DND-41 (cell line): ENCODE results near the gene BIRC6.

Source experiments
- ATAC-seq: fragments of 200-7000 bp; cut with Tn5 transposase; 3 replicates; pipeline ENCODE4 v1.9.1; 2021; ENCODE audit warnings: low read depth; ENCODE audit not compliant: insufficient read depth
- DNase-seq: peaks from one replicate; pipeline ENCODE4 v3.0.0-alpha.2; 2020
- H2AFZ ChIP-seq: 2 replicates; pipeline ENCODE4 v1.6.0; 2012; ENCODE audit warnings: low read depth, low read length
- H3K27ac ChIP-seq: 2 replicates; pipeline ENCODE4 v1.5.1; 2012; ENCODE audit warnings: low read length, inconsistent platforms
- H3K27me3 ChIP-seq: fragments of 200-600 bp; sonication (generic); 2 replicates; pipeline ENCODE4 v1.6.0; 2012; ENCODE audit warnings: low read length, mild to moderate bottlenecking, inconsistent platforms; ENCODE audit not compliant: insufficient read depth, poor library complexity
- H3K36me3 ChIP-seq: 2 replicates; pipeline ENCODE4 v1.5.1; 2012; ENCODE audit warnings: low read length, inconsistent platforms; ENCODE audit not compliant: insufficient read depth
- H3K4me1 ChIP-seq: 2 replicates; pipeline ENCODE4 v1.5.1; 2012; ENCODE audit warnings: mild to moderate bottlenecking, low read length; ENCODE audit not compliant: insufficient read depth
- H3K4me2 ChIP-seq: 2 replicates; pipeline ENCODE4 v1.6.0; 2012; ENCODE audit warnings: mild to moderate bottlenecking, moderate library complexity, low read length, inconsistent platforms; ENCODE audit not compliant: insufficient read depth
- H3K4me3 ChIP-seq, 2 experiments: fragments of 200-600 bp in 1 of 2; shearing (Covaris generic) in 1 of 2; 2 replicates each; pipeline ENCODE4 v1.5.1; 2012 to 2016; ENCODE audit warnings: inconsistent platforms in 2 of 2, low read length in 2 of 2, mild to moderate bottlenecking in 2 of 2, low read depth in 1 of 2, moderate library complexity in 1 of 2
- H3K79me2 ChIP-seq: 2 replicates; pipeline ENCODE4 v1.6.0; 2012; ENCODE audit warnings: low read length, inconsistent platforms; ENCODE audit not compliant: insufficient read depth
- H3K9ac ChIP-seq: 2 replicates; pipeline ENCODE4 v1.6.0; 2012; ENCODE audit warnings: low read depth, mild to moderate bottlenecking, inconsistent platforms, low read length, moderate library complexity
- H3K9me3 ChIP-seq: 2 replicates; pipeline ENCODE4 v1.5.1; 2012; ENCODE audit warnings: low read length, moderate library complexity, mild to moderate bottlenecking, inconsistent platforms; ENCODE audit not compliant: insufficient read depth, severe bottlenecking
- H4K20me1 ChIP-seq: 2 replicates; pipeline ENCODE4 v1.6.0; 2012; ENCODE audit warnings: low read length; ENCODE audit not compliant: insufficient read depth
- CTCF ChIP-seq: IDR thresholded peaks from 2 replicates; pipeline ENCODE4 v1.5.1; 2012; ENCODE audit warnings: borderline replicate concordance, low read length, moderate library complexity, mild to moderate bottlenecking; ENCODE audit not compliant: poor library complexity, severe bottlenecking; ENCODE audit errors: extremely low read depth
- EZH2 ChIP-seq: IDR thresholded peaks from 3 replicates; pipeline ENCODE4 v1.6.1; 2012; ENCODE audit warnings: borderline replicate concordance, low read depth, mild to moderate bottlenecking, moderate library complexity, low read length, inconsistent platforms; ENCODE audit not compliant: severe bottlenecking

The BIRC6 gene

GRCh38 chr2:32668254-32668653 is 311.4 kb downstream of the BIRC6 start:
- Histone ChIP-seq H2AFZ (no peak overlapping the region), H3K4me3 (no peak overlapping the region), H4K20me1 (no peaks in the 10 kb centered on the region), H3K27me3 (no peaks in the 10 kb centered on the region), H3K79me2 (peaks cover 1% of the 10 kb centered on the region; the same call in 1 of the 2 replicates), H3K9me3 (no peaks in the 10 kb centered on the region), H3K4me1 (no peaks in the 10 kb centered on the region), H3K27ac (no peak overlapping the region), H3K9ac (no peak overlapping the region), H3K4me2 (no peak overlapping the region), H3K36me3 (peaks cover 34% of the 10 kb centered on the region; the same call in 1 of the 2 replicates)
- DNase-seq (no peak), ATAC-seq (no peak)
- TF ChIP-seq EZH2 (no peak), CTCF (no peak)
